ENCODE results near the gene TBRG1. TPM values are rescaled to one million over a fixed set of nuclear protein-coding genes. Genes with fewer than 3 reads are reported as not detected.

Gene TBRG1
- total RNA-seq, 1 experiment from 2014 or later, result 20.6 TPM

- intact Hi-C loops (cut with micrococcal nuclease), result no loop called here
Measured at GRCh38 chr11:124591430-124591829, 31.2 kb upstream of the TBRG1 start.

GRCh38 chr11:124592627-124593026, 30.0 kb upstream of the TBRG1 start:
- Histone ChIP-seq H3K4me3 (ENCODE audit: low read length) (no peak overlapping the region), H3K9me2 (replicated peaks; ENCODE audit: low read length) (no peaks in the 10 kb centered on the region), H3K79me2 (ENCODE audit: low read length) (no peaks in the 10 kb centered on the region), H3K27ac (ENCODE audit: low read length) (no peak overlapping the region), H4K20me1 (ENCODE audit: low read length) (no peaks in the 10 kb centered on the region), H3F3A (ENCODE audit: low read length, unreplicated experiment) (no peaks in the 10 kb centered on the region), H3K4me2 (ENCODE audit: low read length) (no peak overlapping the region), H3K9ac (ENCODE audit: low read length) (no peak overlapping the region), H3K4me1 (ENCODE audit: insufficient read depth, low read length) (no peaks in the 10 kb centered on the region), H2AFZ (ENCODE audit: low read length) (no peak overlapping the region), H3K27me3 (ENCODE audit: low read length) (peaks cover 92% of the 10 kb centered on the region), H3K9me3 (ENCODE audit: low read length) (no peaks in the 10 kb centered on the region), H3K36me3 (ENCODE audit: low read depth, low read length) (no peaks in the 10 kb centered on the region)
- ATAC-seq, result no peak
- TF ChIP-seq CTCF (conservative IDR thresholded peaks at IDR 0.05; ENCODE audit: low read depth, low read length), result no peak
- CTCF ChIA-PET, result no interaction called here
- POLR2A ChIA-PET (ENCODE audit: unreplicated experiment), result no interaction called here
- DNase-seq, result no peak
- no TSS peak for BruUV-seq (replicated peaks)
- intact Hi-C loops (cut with micrococcal nuclease), result no loop called here

More at GRCh38 chr11:124591430-124591829, 31.2 kb upstream of the TBRG1 start:
- DNase-seq, result no peak
- Histone ChIP-seq H2AFZ (ENCODE audit: low read length) (no peak overlapping the region), H3K36me3 (ENCODE audit: low read depth, low read length) (no peaks in the 10 kb centered on the region), H3K27me3 (ENCODE audit: low read length) (peaks cover 84% of the 10 kb centered on the region), H3F3A (ENCODE audit: low read length, unreplicated experiment) (no peaks in the 10 kb centered on the region), H4K20me1 (ENCODE audit: low read length) (no peaks in the 10 kb centered on the region), H3K9me3 (ENCODE audit: low read length) (no peaks in the 10 kb centered on the region), H3K9ac (ENCODE audit: low read length) (no peak overlapping the region), H3K9me2 (replicated peaks; ENCODE audit: low read length) (no peaks in the 10 kb centered on the region), H3K4me3 (ENCODE audit: low read length) (no peak overlapping the region), H3K79me2 (ENCODE audit: low read length) (no peaks in the 10 kb centered on the region), H3K27ac (ENCODE audit: low read length) (no peak overlapping the region), H3K4me2 (ENCODE audit: low read length) (no peak overlapping the region), H3K4me1 (ENCODE audit: insufficient read depth, low read length) (no peaks in the 10 kb centered on the region)
- CTCF ChIA-PET, result no interaction called here
- ATAC-seq, result no peak
- BruUV-seq (replicated peaks), result no TSS peak
- no peak for TF ChIP-seq EZH2phosphoT487 (IDR thresholded peaks at IDR 0.05; ENCODE audit: borderline replicate concordance, low read length)
- POLR2A ChIA-PET (ENCODE audit: unreplicated experiment), result no interaction called here

GRCh38 chr11:124595302-124595701, 27.4 kb upstream of the TBRG1 start:
- POLR2A ChIA-PET (ENCODE audit: unreplicated experiment), result no interaction called here
- no peak for ATAC-seq
- no peak for DNase-seq
- Histone ChIP-seq H3K9me2 (replicated peaks; ENCODE audit: low read length) (no peaks in the 10 kb centered on the region), H3K9me3 (ENCODE audit: low read length) (no peaks in the 10 kb centered on the region), H3K27me3 (ENCODE audit: low read length) (peaks cover 73% of the 10 kb centered on the region), H3K27ac (ENCODE audit: low read length) (no peak overlapping the region), H3K4me1 (ENCODE audit: insufficient read depth, low read length) (no peaks in the 10 kb centered on the region), H3K9ac (ENCODE audit: low read length) (no peak overlapping the region), H3F3A (ENCODE audit: low read length, unreplicated experiment) (no peaks in the 10 kb centered on the region), H4K20me1 (ENCODE audit: low read length) (no peaks in the 10 kb centered on the region), H3K4me3 (ENCODE audit: low read length) (no peak overlapping the region), H3K36me3 (ENCODE audit: low read depth, low read length) (no peaks in the 10 kb centered on the region), H3K4me2 (ENCODE audit: low read length) (no peak overlapping the region), H3K79me2 (ENCODE audit: low read length) (no peaks in the 10 kb centered on the region), H2AFZ (ENCODE audit: low read length) (no peak overlapping the region)
- CTCF ChIA-PET, result no interaction called here
- TF ChIP-seq EZH2 (IDR thresholded peaks at IDR 0.05; ENCODE audit: low read length, unreplicated experiment), result no peak
- TF ChIP-seq EZH2phosphoT487 (IDR thresholded peaks at IDR 0.05; ENCODE audit: borderline replicate concordance, low read length), result no peak
- no peak for TF ChIP-seq CTCF (conservative IDR thresholded peaks at IDR 0.05; ENCODE audit: low read depth, low read length)
- intact Hi-C loops (cut with micrococcal nuclease), result no loop called here
- BruUV-seq (replicated peaks), result no TSS peak
